Measurements from ENCODE around the gene LNP1.

GRCh38 chr3:100438623-100438974 lies 37.3 kb downstream of the LNP1 start:
- TF ChIP-seq CTCF (IDR thresholded peaks at IDR 0.05; ENCODE audit: borderline replicate concordance, extremely low read depth, low read length, poor library complexity, severe bottlenecking) = no peak
- TF ChIP-seq EZH2 (IDR thresholded peaks at IDR 0.05; ENCODE audit: borderline replicate concordance, low read depth, low read length, severe bottlenecking) = no peak
